Cardiac muscle cell (in vitro differentiated cells and primary cell): ENCODE measurements around the gene CAMSAP1. TPM values are rescaled to one million over a fixed set of nuclear protein-coding genes. Genes with fewer than 3 reads are reported as not detected.

Experiments used
- DNase-seq, 2 donors: peaks; one replicate each; pipeline versions ENCODE4 v3.0.0 to v3.0.0-alpha.2; 2010 to 2017; ENCODE audit warnings: low read depth in 1 of 2, low spot score in 1 of 2
- H3K27ac ChIP-seq: fragments of 200-600 bp; sonication (generic); 2 replicates; pipeline ENCODE4 v1.5.1; 2016
- H3K27me3 ChIP-seq: fragments of 200-600 bp; sonication (generic); 2 replicates; pipeline ENCODE4 v1.6.0; 2016; ENCODE audit warnings: control low read depth
- H3K36me3 ChIP-seq: fragments of 200-600 bp; sonication (generic); 2 replicates; pipeline ENCODE4 v1.5.1; 2016; ENCODE audit warnings: control low read depth
- H3K4me1 ChIP-seq: fragments of 200-600 bp; sonication (generic); 2 replicates; pipeline ENCODE4 v1.8.1; 2017; ENCODE audit warnings: low read depth, mild to moderate bottlenecking, mixed run types
- H3K4me3 ChIP-seq: fragments of 200-600 bp; sonication (generic); 2 replicates; pipeline ENCODE4 v1.5.1; 2016; ENCODE audit warnings: mild to moderate bottlenecking
- H3K9me3 ChIP-seq: fragments of 200-600 bp; sonication (generic); 2 replicates; pipeline ENCODE4 v1.5.1; 2017; ENCODE audit warnings: low read depth, mild to moderate bottlenecking, control low read depth
- CTCF ChIP-seq: IDR thresholded peaks from 2 replicates; pipeline ENCODE4 v1.5.1; 2012; ENCODE audit warnings: low read depth, mild to moderate bottlenecking, low read length
- polyA plus RNA-seq: library from polyadenylated mRNA; unstranded; fragments of >200 nt; fragmentation: Nextera tagmentation; extraction: Ambion mirVana; gene quantifications from 2 replicates; pipeline ENCODE4 v1.2.1, GENCODE V29; 2016
- total RNA-seq: library from RNA; depleted of rRNA; stranded (reverse); fragments of >200 nt; gene quantifications from 2 replicates; pipeline ENCODE4 v1.2.3, GENCODE V29; 2016

Gene CAMSAP1
- total and polyA plus RNA-seq, 2 experiments from 2014 or later = 7.8 to 64.1 TPM

- H3K4me3 ChIP-seq = no peak overlapping the region
- H3K27me3 ChIP-seq = no peaks in the 10 kb centered on the region
- no peaks in the 10 kb centered on the region for H3K36me3 ChIP-seq
- H3K9me3 ChIP-seq = no peaks in the 10 kb centered on the region
- peaks cover 8% of the 10 kb centered on the region for H3K4me1 ChIP-seq
- peak; percentile 92 for TF ChIP-seq CTCF
- no peak overlapping the region for H3K27ac ChIP-seq
- DNase-seq = peak; percentile 65
These were observed 42.8 kb downstream of the CAMSAP1 start for GRCh38 chr9:135864447-135865049.

GRCh38 chr9:135862809-135863208 is 44.5 kb downstream of the CAMSAP1 start:
- H3K36me3 ChIP-seq = no peaks in the 10 kb centered on the region
- H3K9me3 ChIP-seq = no peaks in the 10 kb centered on the region
- no peak for DNase-seq
- no peak overlapping the region for H3K27ac ChIP-seq
- no peak for TF ChIP-seq CTCF
- H3K27me3 ChIP-seq = no peaks in the 10 kb centered on the region
- peaks cover 8% of the 10 kb centered on the region for H3K4me1 ChIP-seq
- H3K4me3 ChIP-seq = no peak overlapping the region

GRCh38 chr9:135858491-135859185 is 48.7 kb downstream of the CAMSAP1 start:
- no peak overlapping the region for H3K4me3 ChIP-seq
- no peaks in the 10 kb centered on the region for H3K36me3 ChIP-seq
- H3K27ac ChIP-seq = no peak overlapping the region
- DNase-seq = no peak
- H3K27me3 ChIP-seq = no peaks in the 10 kb centered on the region
- peaks cover 12% of the 10 kb centered on the region for H3K4me1 ChIP-seq
- no peak for TF ChIP-seq CTCF
- no peaks in the 10 kb centered on the region for H3K9me3 ChIP-seq

- H3K36me3 ChIP-seq = no peaks in the 10 kb centered on the region
- peaks cover 7% of the 10 kb centered on the region for H3K4me1 ChIP-seq
- DNase-seq = no peak
- H3K27me3 ChIP-seq = no peaks in the 10 kb centered on the region
- no peak for TF ChIP-seq CTCF
- no peak overlapping the region for H3K27ac ChIP-seq
- no peaks in the 10 kb centered on the region for H3K9me3 ChIP-seq
- no peak overlapping the region for H3K4me3 ChIP-seq
These were observed 49.5 kb downstream of the CAMSAP1 start for GRCh38 chr9:135857843-135858242.

- Histone ChIP-seq H3K27me3 (no peaks in the 10 kb centered on the region), H3K27ac (no peak overlapping the region), H3K4me1 (peaks cover 7% of the 10 kb centered on the region), H3K4me3 (no peak overlapping the region), H3K9me3 (no peaks in the 10 kb centered on the region), H3K36me3 (no peaks in the 10 kb centered on the region)
- DNase-seq = peak in 1 of 2 donors; percentile 11
- TF ChIP-seq CTCF = no peak
These were observed 50.0 kb downstream of the CAMSAP1 start for GRCh38 chr9:135857371-135857786.
